Lower leg skin (tissue), 3 donors: ENCODE measurements around the gene PRMT7.

Experiments
- CTCF ChIP-seq, 3 donors: fragments of 450-650 bp; IDR thresholded peaks; one replicate each; pipeline ENCODE4 v1.5.1; 2016; ENCODE audit warnings: antibody characterized with exemption in 3 of 3, mild to moderate bottlenecking in 3 of 3, moderate library complexity in 2 of 3
- POLR2A ChIP-seq, 2 donors: fragments of 450-650 bp; IDR thresholded peaks; one replicate each; pipeline ENCODE4 v1.6.1; 2016 to 2017; ENCODE audit warnings: antibody characterized with exemption in 2 of 2, mild to moderate bottlenecking in 1 of 2, moderate library complexity in 1 of 2

- TF ChIP-seq CTCF (IDR thresholded peaks at IDR 0.05) (no peak), POLR2A (IDR thresholded peaks at IDR 0.05) (no peak)
Observed at GRCh38 chr16:68406458-68407152, 95.8 kb downstream of the PRMT7 start.
